ENCODE results near the gene KHDRBS1.

DNA sequence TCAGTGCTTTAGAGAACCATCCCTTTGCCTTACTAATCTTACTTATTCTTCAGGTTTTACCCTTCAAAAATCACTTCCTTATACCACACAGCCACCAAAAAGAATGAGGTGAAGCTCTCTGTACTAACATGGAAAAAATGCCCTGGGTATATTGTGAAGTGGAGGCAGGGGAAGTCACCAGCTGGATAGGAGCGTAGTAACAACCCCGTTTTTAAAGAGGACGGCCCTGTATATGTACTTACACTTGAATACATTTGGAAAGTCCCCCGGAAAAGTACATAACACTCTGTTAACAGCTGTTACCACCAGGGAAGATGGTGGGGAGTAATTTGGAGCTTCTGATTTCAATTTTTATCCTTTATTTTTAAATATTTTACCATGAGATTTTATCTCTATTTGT, 28.2 kb upstream of the KHDRBS1 start:
- TF ChIP-seq, protein P1, sequence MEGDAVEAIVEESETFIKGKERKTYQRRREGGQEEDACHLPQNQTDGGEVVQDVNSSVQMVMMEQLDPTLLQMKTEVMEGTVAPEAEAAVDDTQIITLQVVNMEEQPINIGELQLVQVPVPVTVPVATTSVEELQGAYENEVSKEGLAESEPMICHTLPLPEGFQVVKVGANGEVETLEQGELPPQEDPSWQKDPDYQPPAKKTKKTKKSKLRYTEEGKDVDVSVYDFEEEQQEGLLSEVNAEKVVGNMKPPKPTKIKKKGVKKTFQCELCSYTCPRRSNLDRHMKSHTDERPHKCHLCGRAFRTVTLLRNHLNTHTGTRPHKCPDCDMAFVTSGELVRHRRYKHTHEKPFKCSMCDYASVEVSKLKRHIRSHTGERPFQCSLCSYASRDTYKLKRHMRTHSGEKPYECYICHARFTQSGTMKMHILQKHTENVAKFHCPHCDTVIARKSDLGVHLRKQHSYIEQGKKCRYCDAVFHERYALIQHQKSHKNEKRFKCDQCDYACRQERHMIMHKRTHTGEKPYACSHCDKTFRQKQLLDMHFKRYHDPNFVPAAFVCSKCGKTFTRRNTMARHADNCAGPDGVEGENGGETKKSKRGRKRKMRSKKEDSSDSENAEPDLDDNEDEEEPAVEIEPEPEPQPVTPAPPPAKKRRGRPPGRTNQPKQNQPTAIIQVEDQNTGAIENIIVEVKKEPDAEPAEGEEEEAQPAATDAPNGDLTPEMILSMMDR (IDR thresholded peaks at IDR 0.05): no peak
- no peak for TF ChIP-seq POLR2A (IDR thresholded peaks at IDR 0.05)

All from right lobe of liver (tissue), 4 donors.